Keratinocyte (primary cell): ENCODE measurements around the gene TNFRSF19. TPM values are rescaled to one million over a fixed set of nuclear protein-coding genes. Genes with fewer than 3 reads are reported as not detected.

ENCODE experiments used
- DNase-seq: peaks from one replicate; pipeline ENCODE4 v3.0.0-alpha.2; 2011; ENCODE audit warnings: low read depth, missing footprints, low spot score
- FAIRE-seq: peaks from 2 replicates; lab custom pipeline; 2011; peaks lifted over from hg19 to GRCh38; lab: Jason Lieb, UNC
- H2AFZ ChIP-seq: 2 replicates; pipeline ENCODE4 v1.6.0; 2012; ENCODE audit warnings: low read length, control low read depth, inconsistent platforms; ENCODE audit not compliant: control insufficient read depth
- H3K27ac ChIP-seq: 2 replicates; pipeline ENCODE4 v1.5.1; 2011; ENCODE audit warnings: low read length; ENCODE audit not compliant: control insufficient read depth, insufficient read depth
- H3K27me3 ChIP-seq: 3 replicates; pipeline ENCODE4 v1.6.0; 2011; ENCODE audit warnings: low read length; ENCODE audit not compliant: control insufficient read depth, insufficient read depth; ENCODE audit errors: extremely low read depth
- H3K36me3 ChIP-seq, 2 experiments: 2 replicates in 1 of 2; 3 replicates in 1 of 2; pipeline ENCODE4 v1.5.1; 2011; ENCODE audit warnings: low read length in 2 of 2, mild to moderate bottlenecking in 1 of 2; ENCODE audit not compliant: control insufficient read depth in 2 of 2, insufficient read depth in 2 of 2; ENCODE audit errors: extremely low read depth in 1 of 2
- H3K4me1 ChIP-seq: 3 replicates; pipeline ENCODE4 v1.5.1; 2011; ENCODE audit warnings: low read length; ENCODE audit not compliant: control insufficient read depth, insufficient read depth; ENCODE audit errors: extremely low read depth
- H3K4me2 ChIP-seq: 3 replicates; pipeline ENCODE4 v1.6.0; 2011; ENCODE audit warnings: low read depth, low read length; ENCODE audit not compliant: control insufficient read depth, insufficient read depth; ENCODE audit errors: extremely low read depth
- H3K4me3 ChIP-seq, 3 experiments: fragments of 200-600 bp in 1 of 3; sonication (generic) in 1 of 3; 2 replicates in 2 of 3; 3 replicates in 1 of 3; pipeline ENCODE4 v1.5.1; 2011 to 2016; ENCODE audit warnings: low read length in 3 of 3, mild to moderate bottlenecking in 3 of 3, control low read depth in 2 of 3, inconsistent platforms in 1 of 3, low read depth in 1 of 3, mixed read lengths in 1 of 3, mixed run types in 1 of 3, moderate library complexity in 1 of 3; ENCODE audit not compliant: control insufficient read depth in 2 of 3, insufficient read depth in 2 of 3; ENCODE audit errors: extremely low read depth in 1 of 3
- H3K79me2 ChIP-seq: 2 replicates; pipeline ENCODE4 v1.6.0; 2012; ENCODE audit warnings: low read length; ENCODE audit not compliant: control insufficient read depth, insufficient read depth
- H3K9ac ChIP-seq: 3 replicates; pipeline ENCODE4 v1.6.0; 2011; ENCODE audit warnings: low read length; ENCODE audit not compliant: control insufficient read depth, insufficient read depth; ENCODE audit errors: extremely low read depth
- H3K9me1 ChIP-seq: 3 replicates; pipeline ENCODE4 v1.6.0; 2011; ENCODE audit warnings: low read length; ENCODE audit not compliant: control insufficient read depth, insufficient read depth; ENCODE audit errors: extremely low read depth
- H3K9me3 ChIP-seq: 2 replicates; pipeline ENCODE4 v1.5.1; 2012; ENCODE audit warnings: low read depth, low read length; ENCODE audit not compliant: control insufficient read depth
- H4K20me1 ChIP-seq: 3 replicates; pipeline ENCODE4 v1.6.0; 2011; ENCODE audit warnings: low read length; ENCODE audit not compliant: control insufficient read depth, insufficient read depth; ENCODE audit errors: extremely low read depth
- EZH2 ChIP-seq: IDR thresholded peaks from one replicate; pipeline ENCODE4 v1.6.1; 2012; ENCODE audit warnings: inconsistent platforms, mild to moderate bottlenecking, low read length, moderate library complexity
- dilution Hi-C: fragments of 300-500 bp; cut with MboI; formaldehyde crosslinking; loops from one replicate; pipeline ENCODE4 v1.7.0; 2020; ENCODE audit warnings: low sequenced_read_pairs; ENCODE audit not compliant: extremely low pct_ligation_motif_present
- polyA plus RNA-seq, 5 experiments: library from polyadenylated mRNA; depleted of rRNA in 3 of 5; stranded (reverse) in 3 of 5; stranded (forward) in 1 of 5; unstranded in 1 of 5; fragments of >200 nt; gene quantifications; 1 replicate in 1 of 5; 2 replicates in 3 of 5; 3 replicates in 1 of 5; pipeline versions ENCODE4 v1.2.1 to v1.2.3, GENCODE V29; 2011 to 2012; ENCODE audit warnings: missing spikeins in 2 of 5, low read depth in 1 of 5, low replicate concordance in 1 of 5
- TF ChIP-seq, protein P1 (sequence below), 3 experiments: IDR thresholded peaks in 1 of 3; conservative IDR thresholded peaks in 1 of 3; optimal IDR thresholded peaks in 1 of 3; 2 replicates in 2 of 3; 3 replicates in 1 of 3; pipeline versions ENCODE3 to v1.5.1; 2011; ENCODE audit warnings: low read length in 3 of 3, mild to moderate bottlenecking in 3 of 3, moderate library complexity in 2 of 3, control low read depth in 1 of 3, inconsistent platforms in 1 of 3; ENCODE audit not compliant: insufficient read depth in 2 of 3; ENCODE audit errors: extremely low read depth in 1 of 3

Gene TNFRSF19
- polyA plus RNA-seq, 1 donor (not counting 4 experiments of a cell fraction or from before 2014, with no cell fraction given), result 1.8 TPM

DNA sequence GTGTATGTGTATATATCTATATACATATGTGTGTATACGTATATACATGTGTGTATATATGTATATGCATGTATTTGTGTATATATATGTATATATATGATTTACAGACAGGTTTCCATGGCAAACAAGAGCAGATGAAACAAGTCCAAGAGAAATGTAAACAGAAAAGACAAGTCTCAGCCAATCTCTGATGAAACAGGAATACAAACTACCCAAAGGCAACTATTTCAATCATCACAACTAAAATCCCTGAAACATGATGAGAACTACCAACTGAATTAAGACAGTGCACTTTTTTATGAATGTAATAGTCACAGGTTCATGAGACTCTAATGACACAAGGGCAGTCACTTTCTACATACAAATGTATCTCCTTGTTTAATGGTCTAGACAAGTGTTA is 140.2 kb downstream of the TNFRSF19 start:
- Histone ChIP-seq H3K9ac (no peak overlapping the region), H2AFZ (no peak overlapping the region), H3K4me2 (no peak overlapping the region), H3K9me1 (no peaks in the 10 kb centered on the region), H3K79me2 (no peaks in the 10 kb centered on the region), H3K36me3 (no peaks in the 10 kb centered on the region), H3K27ac (no peak overlapping the region), H3K4me1 (no peaks in the 10 kb centered on the region), H3K27me3 (no peaks in the 10 kb centered on the region), H3K9me3 (no peaks in the 10 kb centered on the region), H3K4me3 (no peak overlapping the region), H4K20me1 (no peaks in the 10 kb centered on the region)
- TF ChIP-seq, protein P1, sequence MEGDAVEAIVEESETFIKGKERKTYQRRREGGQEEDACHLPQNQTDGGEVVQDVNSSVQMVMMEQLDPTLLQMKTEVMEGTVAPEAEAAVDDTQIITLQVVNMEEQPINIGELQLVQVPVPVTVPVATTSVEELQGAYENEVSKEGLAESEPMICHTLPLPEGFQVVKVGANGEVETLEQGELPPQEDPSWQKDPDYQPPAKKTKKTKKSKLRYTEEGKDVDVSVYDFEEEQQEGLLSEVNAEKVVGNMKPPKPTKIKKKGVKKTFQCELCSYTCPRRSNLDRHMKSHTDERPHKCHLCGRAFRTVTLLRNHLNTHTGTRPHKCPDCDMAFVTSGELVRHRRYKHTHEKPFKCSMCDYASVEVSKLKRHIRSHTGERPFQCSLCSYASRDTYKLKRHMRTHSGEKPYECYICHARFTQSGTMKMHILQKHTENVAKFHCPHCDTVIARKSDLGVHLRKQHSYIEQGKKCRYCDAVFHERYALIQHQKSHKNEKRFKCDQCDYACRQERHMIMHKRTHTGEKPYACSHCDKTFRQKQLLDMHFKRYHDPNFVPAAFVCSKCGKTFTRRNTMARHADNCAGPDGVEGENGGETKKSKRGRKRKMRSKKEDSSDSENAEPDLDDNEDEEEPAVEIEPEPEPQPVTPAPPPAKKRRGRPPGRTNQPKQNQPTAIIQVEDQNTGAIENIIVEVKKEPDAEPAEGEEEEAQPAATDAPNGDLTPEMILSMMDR (optimal IDR thresholded peaks at IDR 0.05 in 1 of 3, IDR thresholded peaks at IDR 0.05 in 1 of 3, conservative IDR thresholded peaks at IDR 0.05 in 1 of 3; ENCODE audit: extremely low read depth in 1 of 3, insufficient read depth in 2 of 3, low read length in 3 of 3), result no peak
- TF ChIP-seq EZH2, result no peak
- FAIRE-seq (no peak), DNase-seq (no peak)
- dilution Hi-C loops, result no loop called here

DNA sequence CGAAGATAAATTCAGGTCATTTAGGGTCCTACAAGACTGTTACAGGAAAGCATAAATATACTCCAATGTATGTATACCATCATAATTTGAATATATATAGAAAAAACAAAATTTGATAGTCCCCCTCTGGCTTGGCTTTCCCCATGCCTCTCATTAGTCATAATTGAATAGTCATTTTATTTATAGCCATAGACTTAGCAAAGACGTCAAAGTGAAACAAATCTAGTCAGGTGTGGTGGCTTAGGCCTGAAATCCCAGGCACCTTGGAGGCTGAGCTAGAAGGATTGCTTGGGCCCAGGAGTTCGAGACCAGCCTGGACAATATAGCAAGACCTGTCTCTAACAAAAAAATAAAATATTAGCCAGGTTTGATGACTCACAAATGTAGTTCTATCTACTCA is 141.1 kb downstream of the TNFRSF19 start:
- no peak overlapping the region for H3K9ac ChIP-seq
- no peaks in the 10 kb centered on the region for H3K9me3 ChIP-seq
- no peaks in the 10 kb centered on the region for H3K4me1 ChIP-seq
- no peak for FAIRE-seq
- dilution Hi-C loops, result no loop called here
- no peak overlapping the region for H2AFZ ChIP-seq
- H3K79me2 ChIP-seq, result no peaks in the 10 kb centered on the region
- no peaks in the 10 kb centered on the region for H3K27me3 ChIP-seq
- no peak overlapping the region for H3K4me3 ChIP-seq
- no peak overlapping the region for H3K27ac ChIP-seq
- no peak for DNase-seq
- no peaks in the 10 kb centered on the region for H3K9me1 ChIP-seq
- no peak overlapping the region for H3K4me2 ChIP-seq
- H4K20me1 ChIP-seq, result no peaks in the 10 kb centered on the region
- H3K36me3 ChIP-seq, result no peaks in the 10 kb centered on the region
- TF ChIP-seq, protein P1 (optimal IDR thresholded peaks at IDR 0.05 in 1 of 3, IDR thresholded peaks at IDR 0.05 in 1 of 3, conservative IDR thresholded peaks at IDR 0.05 in 1 of 3; ENCODE audit: extremely low read depth in 1 of 3, insufficient read depth in 2 of 3, low read length in 3 of 3), result no peak
- TF ChIP-seq EZH2, result no peak
